ENCODE results near the gene MATCAP1. TPM values are rescaled to one million over a fixed set of nuclear protein-coding genes. Genes with fewer than 3 reads are reported as not detected.

The MATCAP1 gene
- total and polyA plus RNA-seq, 2 of the 13 experiments (the other 11 are each of a cell fraction or from before 2014, with no cell fraction given) = 11.2 to 24.5 TPM

- TF ChIP-seq ZNF709 (CRISPR knock-in tag; IDR thresholded peaks at IDR 0.05) = no peak
- peak; percentile 59; the same call in 1 of the 2 replicates for TF ChIP-seq ZNF235 (CRISPR knock-in tag; IDR thresholded peaks at IDR 0.05; ENCODE audit: borderline replicate concordance)
- TF ChIP-seq PAX8 (CRISPR knock-in tag; IDR thresholded peaks at IDR 0.05; ENCODE audit: borderline replicate concordance) = 0 out of 2 replicates have a peak, but pooled peaks have one; percentile 74
- no peak for TF ChIP-seq ZNF552 (CRISPR knock-in tag; IDR thresholded peaks at IDR 0.05; ENCODE audit: borderline replicate concordance)
- TF ChIP-seq, protein P1, sequence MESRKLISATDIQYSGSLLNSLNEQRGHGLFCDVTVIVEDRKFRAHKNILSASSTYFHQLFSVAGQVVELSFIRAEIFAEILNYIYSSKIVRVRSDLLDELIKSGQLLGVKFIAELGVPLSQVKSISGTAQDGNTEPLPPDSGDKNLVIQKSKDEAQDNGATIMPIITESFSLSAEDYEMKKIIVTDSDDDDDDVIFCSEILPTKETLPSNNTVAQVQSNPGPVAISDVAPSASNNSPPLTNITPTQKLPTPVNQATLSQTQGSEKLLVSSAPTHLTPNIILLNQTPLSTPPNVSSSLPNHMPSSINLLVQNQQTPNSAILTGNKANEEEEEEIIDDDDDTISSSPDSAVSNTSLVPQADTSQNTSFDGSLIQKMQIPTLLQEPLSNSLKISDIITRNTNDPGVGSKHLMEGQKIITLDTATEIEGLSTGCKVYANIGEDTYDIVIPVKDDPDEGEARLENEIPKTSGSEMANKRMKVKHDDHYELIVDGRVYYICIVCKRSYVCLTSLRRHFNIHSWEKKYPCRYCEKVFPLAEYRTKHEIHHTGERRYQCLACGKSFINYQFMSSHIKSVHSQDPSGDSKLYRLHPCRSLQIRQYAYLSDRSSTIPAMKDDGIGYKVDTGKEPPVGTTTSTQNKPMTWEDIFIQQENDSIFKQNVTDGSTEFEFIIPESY (CRISPR knock-in tag; IDR thresholded peaks at IDR 0.05) = peak; percentile 37; the same call in 1 of the 2 replicates
- TF ChIP-seq, protein P2, sequence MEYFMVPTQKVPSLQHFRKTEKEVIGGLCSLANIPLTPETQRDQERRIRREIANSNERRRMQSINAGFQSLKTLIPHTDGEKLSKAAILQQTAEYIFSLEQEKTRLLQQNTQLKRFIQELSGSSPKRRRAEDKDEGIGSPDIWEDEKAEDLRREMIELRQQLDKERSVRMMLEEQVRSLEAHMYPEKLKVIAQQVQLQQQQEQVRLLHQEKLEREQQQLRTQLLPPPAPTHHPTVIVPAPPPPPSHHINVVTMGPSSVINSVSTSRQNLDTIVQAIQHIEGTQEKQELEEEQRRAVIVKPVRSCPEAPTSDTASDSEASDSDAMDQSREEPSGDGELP (IDR thresholded peaks at IDR 0.05; ENCODE audit: borderline replicate concordance, low read depth) = no peak; the same call in 1 of the 2 replicates
- TF ChIP-seq U2AF1 (optimal IDR thresholded peaks at IDR 0.05; ENCODE audit: low read depth, low read length) = peak; percentile 34
- TF ChIP-seq DNMT3B (CRISPR knock-in tag; conservative IDR thresholded peaks at IDR 0.05) = no peak
- TF ChIP-seq HDAC1 (CRISPR knock-in tag; IDR thresholded peaks at IDR 0.05) = no peak
- TF ChIP-seq HNRNPK (IDR thresholded peaks at IDR 0.05; ENCODE audit: low read depth, low read length, poor library complexity, severe bottlenecking) = no peak
- no peak for TF ChIP-seq ZNF546 (CRISPR knock-in tag; conservative IDR thresholded peaks at IDR 0.05)
- no peak for TF ChIP-seq ZSCAN30 (CRISPR knock-in tag; IDR thresholded peaks at IDR 0.05)
- TF ChIP-seq AHR (CRISPR knock-in tag; IDR thresholded peaks at IDR 0.05) = no peak; the same call in 1 of the 2 replicates
- TF ChIP-seq, protein P3, sequence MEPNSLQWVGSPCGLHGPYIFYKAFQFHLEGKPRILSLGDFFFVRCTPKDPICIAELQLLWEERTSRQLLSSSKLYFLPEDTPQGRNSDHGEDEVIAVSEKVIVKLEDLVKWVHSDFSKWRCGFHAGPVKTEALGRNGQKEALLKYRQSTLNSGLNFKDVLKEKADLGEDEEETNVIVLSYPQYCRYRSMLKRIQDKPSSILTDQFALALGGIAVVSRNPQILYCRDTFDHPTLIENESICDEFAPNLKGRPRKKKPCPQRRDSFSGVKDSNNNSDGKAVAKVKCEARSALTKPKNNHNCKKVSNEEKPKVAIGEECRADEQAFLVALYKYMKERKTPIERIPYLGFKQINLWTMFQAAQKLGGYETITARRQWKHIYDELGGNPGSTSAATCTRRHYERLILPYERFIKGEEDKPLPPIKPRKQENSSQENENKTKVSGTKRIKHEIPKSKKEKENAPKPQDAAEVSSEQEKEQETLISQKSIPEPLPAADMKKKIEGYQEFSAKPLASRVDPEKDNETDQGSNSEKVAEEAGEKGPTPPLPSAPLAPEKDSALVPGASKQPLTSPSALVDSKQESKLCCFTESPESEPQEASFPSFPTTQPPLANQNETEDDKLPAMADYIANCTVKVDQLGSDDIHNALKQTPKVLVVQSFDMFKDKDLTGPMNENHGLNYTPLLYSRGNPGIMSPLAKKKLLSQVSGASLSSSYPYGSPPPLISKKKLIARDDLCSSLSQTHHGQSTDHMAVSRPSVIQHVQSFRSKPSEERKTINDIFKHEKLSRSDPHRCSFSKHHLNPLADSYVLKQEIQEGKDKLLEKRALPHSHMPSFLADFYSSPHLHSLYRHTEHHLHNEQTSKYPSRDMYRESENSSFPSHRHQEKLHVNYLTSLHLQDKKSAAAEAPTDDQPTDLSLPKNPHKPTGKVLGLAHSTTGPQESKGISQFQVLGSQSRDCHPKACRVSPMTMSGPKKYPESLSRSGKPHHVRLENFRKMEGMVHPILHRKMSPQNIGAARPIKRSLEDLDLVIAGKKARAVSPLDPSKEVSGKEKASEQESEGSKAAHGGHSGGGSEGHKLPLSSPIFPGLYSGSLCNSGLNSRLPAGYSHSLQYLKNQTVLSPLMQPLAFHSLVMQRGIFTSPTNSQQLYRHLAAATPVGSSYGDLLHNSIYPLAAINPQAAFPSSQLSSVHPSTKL (CRISPR knock-in tag; IDR thresholded peaks at IDR 0.05) = 0 out of 2 replicates have a peak, but pooled peaks have one; percentile 6
- TF ChIP-seq ZNF280B (CRISPR knock-in tag; IDR thresholded peaks at IDR 0.05; ENCODE audit: borderline replicate concordance) = no peak
- no peak for TF ChIP-seq CAMTA2 (CRISPR knock-in tag; IDR thresholded peaks at IDR 0.05; ENCODE audit: borderline replicate concordance)
- TF ChIP-seq, protein P4, sequence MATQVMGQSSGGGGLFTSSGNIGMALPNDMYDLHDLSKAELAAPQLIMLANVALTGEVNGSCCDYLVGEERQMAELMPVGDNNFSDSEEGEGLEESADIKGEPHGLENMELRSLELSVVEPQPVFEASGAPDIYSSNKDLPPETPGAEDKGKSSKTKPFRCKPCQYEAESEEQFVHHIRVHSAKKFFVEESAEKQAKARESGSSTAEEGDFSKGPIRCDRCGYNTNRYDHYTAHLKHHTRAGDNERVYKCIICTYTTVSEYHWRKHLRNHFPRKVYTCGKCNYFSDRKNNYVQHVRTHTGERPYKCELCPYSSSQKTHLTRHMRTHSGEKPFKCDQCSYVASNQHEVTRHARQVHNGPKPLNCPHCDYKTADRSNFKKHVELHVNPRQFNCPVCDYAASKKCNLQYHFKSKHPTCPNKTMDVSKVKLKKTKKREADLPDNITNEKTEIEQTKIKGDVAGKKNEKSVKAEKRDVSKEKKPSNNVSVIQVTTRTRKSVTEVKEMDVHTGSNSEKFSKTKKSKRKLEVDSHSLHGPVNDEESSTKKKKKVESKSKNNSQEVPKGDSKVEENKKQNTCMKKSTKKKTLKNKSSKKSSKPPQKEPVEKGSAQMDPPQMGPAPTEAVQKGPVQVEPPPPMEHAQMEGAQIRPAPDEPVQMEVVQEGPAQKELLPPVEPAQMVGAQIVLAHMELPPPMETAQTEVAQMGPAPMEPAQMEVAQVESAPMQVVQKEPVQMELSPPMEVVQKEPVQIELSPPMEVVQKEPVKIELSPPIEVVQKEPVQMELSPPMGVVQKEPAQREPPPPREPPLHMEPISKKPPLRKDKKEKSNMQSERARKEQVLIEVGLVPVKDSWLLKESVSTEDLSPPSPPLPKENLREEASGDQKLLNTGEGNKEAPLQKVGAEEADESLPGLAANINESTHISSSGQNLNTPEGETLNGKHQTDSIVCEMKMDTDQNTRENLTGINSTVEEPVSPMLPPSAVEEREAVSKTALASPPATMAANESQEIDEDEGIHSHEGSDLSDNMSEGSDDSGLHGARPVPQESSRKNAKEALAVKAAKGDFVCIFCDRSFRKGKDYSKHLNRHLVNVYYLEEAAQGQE (IDR thresholded peaks at IDR 0.05; ENCODE audit: borderline replicate concordance in 1 of 2, low read depth in 1 of 2, low read length in 2 of 2) = 0 out of 4 replicates have a peak, but pooled peaks of 1 of the 2 experiments have one; percentile 10
These were observed 14.1 kb downstream of the MATCAP1 start (continued) for GRCh38 chr16:67169642-67170167.

Measured in HepG2 (cell line).